NCI-H146 treated with DMSO at 0.1 percent for 48 hours (cell line): ENCODE results near the gene PIEZO2.
A peak's percentile ranks its signal among the peaks of the same experiment; 100 is the strongest.
"Not testable (repeated sequence)": the region's sequence is repeated elsewhere in the genome, so short reads cannot be mapped to it uniquely, and the experiment has no call there.

Experiments
- DNase-seq: peaks from one replicate; lab custom pipeline; 2025; ENCODE audit not compliant: unreplicated experiment; lab: John Stamatoyannopoulos, UW

The PIEZO2 gene

DNA sequence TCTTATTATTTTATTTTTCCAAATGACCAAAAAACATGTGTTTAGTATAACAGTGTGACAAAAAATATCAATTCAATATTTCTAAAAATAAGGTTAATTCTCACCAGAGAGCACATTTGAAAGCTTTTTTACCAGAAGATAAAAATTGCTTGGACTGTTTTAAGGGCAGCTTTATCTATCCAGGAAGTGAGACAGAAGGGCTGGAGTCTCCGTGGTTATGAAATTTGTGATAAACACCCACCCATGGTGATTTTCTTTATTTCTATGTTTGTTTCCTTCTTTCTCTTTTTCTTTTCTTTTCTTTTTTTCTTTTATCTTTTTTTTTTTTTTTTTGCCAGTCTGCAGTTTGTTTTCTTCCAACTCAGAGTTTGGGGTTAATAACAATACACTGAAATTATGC, 298.5 kb downstream of the PIEZO2 start:
- no peak for DNase-seq

DNA sequence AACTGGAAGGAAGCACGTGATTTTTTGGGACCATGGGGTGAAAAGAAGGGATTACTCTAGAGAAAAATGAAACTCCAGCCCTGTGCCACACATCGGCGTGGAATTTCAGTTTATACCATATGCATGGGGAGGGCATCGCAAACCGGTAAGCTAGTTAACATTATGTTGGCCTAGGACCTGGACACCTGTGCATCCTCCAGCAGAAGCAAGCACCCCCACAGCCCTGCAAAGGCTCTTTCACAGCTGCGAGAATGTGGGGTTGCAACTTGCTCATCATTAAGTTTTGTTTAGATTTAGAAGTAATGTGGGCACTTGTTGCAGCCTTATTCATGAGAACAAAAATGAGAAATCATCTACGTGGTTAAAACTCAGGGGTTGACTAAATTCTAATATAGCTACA, 299.2 kb downstream of the PIEZO2 start:
- no peak for DNase-seq

DNA sequence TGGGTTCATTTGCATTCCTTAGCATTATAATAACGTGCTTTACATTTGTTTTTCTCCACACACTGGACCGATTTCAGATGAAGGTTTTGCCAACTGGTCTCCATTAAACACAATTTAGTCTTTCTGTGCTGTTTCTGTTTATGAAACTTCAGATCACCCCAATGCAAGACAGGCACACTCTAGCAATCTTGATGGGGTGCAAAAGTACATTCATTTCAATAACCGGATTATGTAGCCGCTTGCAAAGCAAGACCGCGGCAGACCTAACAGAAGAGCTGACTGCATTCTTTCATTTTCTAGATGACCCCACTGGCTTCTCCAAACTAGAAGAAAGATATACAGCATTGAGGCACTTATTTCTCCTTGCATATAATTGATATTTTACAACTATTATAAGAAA, 301.5 kb downstream of the PIEZO2 start:
- no peak for DNase-seq

DNA sequence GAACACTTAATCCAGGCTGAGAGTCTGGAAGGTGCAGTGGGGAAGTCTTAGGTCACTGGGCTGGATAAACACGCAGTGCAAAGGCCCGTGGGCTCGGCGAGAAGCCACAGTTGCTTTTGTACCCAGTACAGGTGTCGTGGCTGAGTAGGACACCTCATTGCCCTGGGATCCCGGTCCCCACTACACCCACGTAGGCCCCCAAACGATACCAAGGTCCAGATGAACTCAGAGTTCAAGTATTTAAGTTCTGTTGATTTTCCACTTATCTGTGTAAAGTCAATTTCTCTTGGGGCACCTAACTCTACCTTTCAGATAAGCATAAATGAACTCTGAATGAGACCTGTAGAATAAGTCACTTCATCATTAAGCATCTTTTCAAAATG, 302.0 kb downstream of the PIEZO2 start:
- DNase-seq: no peak

DNA sequence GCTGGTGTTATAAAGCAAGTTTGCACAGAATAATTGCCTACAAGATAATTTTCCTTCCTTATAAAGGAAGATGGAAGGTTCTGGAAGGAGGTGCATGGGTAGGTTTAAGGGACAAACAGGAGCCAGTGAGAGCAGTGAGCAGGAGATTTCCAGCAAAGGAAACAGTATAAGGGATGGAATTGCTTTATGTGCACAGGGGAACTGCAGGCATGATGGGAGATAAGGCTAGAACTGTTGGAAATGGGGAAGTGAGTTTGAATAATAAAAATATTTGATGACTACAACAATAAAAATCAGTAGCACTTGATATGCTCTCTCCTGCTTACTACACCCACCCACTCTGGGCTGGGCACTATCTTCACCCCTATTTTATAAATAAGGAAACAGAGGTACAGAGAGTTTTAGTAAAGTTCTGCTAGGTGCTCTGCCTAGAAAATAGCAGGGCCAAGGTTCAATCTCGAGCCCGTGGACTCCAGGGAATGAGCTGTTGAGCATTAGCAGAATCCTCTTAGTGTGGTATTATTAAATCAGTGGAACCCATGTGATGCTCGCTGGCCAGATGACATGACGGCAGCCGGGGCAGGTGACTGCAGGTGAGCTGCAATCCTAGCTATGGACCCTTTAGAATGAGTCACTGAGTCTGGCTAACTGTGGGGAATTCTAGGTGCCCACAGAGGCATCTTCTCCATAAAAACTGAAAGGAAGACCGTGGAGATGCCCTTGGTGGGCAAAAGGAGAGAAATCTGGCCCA, 302.5 kb downstream of the PIEZO2 start:
- DNase-seq: no peak

DNA sequence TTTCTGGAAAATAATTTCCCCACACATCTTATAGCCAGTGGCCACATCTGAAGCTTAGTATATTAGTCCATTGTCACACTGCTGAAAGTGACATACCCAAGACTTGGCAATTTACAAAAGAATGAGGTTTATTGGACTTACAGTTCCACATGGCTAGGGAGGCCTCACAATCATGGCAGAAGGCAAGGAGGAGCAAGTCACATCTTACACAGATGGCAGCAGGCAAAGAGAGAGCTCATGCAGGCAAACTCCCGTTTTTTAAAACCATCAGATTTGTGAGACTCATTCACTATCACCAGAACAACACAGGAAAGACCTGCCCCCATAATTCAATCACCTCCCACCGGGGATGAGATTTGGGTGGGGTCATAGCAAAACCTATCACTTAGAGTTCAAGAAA, 303.3 kb downstream of the PIEZO2 start:
- not testable (repeated sequence) for DNase-seq

DNA sequence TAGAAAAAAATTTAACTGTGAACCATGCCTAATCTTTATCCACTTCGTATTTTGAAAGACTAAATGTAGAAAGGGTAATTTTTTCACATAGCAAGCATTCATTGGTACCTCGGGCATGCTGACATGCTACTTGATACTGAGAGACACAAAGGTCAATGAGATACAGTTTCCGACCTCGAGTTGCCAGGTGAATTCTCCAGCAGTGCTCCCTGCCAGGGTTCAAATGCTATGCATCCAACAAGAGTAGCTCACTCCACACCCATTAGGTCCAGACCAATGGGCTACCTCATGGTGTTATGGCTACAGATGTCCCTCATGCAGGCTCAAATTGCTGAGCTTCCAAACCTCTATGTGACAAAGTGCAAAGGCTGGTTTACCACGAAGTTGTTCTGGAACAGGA, 305.8 kb downstream of the PIEZO2 start:
- DNase-seq: no peak

DNA sequence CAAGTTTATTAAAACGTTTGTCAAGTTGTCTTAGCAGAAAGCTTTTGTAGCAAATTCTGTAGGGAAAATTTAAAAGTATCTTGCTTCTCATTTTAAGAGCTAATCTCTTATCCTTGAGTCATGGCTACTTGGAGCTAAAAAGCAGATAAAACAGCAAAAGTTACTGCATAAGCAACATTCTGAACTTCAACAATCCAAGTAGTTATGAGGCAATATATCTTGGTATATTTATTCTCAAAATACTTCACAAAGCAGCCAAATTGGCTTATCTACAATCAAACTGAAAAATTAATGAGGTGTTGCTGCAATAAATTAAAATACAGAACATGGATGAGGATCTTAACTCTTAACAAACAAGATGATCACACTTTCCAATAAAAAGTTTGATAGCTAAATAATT, 306.5 kb downstream of the PIEZO2 start:
- no peak for DNase-seq

DNA sequence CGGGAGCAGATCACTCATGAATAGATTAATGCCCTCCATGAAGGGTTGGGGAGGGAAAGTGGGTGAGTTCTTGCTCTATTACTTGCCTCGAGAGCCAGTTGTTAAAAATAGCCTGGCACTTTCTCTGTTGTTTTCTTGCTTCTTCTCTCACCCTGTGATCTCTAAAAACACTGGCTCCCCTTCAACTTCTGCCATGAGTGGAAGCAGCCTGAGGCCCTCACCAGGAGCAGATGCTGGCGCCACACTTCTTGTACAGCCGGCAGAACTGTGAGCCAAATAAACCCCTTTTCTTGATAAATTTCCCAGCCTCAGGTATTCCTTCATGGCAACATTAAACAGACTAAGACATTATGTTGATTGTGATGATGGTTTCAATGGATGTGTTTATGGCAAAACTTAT, 307.0 kb downstream of the PIEZO2 start:
- no peak for DNase-seq

DNA sequence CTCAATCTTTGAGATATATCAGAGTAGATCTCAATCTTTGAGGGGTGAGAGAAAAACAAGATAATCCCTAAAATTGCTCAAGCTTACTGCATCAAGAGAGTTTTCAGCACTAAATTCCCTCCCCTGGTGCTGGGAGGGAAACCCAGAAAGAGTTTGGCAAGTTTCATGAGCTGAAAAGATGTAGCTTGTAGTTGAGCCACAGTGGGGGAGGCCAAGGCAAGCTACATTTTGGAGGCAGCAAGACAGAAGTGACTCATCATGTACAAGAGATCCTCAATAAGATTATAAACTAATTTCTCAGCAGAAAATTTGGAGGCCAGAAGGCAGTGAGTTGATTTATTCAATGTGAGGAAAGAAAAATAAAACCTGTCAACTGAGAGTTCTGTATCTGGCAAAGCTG, 308.2 kb downstream of the PIEZO2 start:
- DNase-seq: no peak

DNA sequence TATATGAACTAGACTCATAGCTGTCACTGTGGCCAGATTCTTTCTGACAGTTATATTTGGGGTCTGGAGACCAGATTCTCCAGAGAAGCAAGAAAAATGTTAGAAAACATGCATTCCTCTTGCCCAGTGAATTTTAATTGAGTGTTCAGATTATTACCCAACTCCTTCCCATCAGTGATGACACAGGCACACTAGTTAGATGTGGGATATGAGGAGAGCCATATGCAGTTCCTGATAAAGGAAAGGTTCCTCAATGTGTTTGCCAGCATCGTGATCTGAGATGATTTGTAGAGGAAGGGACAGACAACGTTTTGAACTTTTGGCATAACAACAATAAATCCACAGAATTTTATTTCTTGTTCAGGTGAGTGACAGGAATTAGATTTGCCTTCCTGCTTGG, 308.6 kb downstream of the PIEZO2 start:
- no peak for DNase-seq

DNA sequence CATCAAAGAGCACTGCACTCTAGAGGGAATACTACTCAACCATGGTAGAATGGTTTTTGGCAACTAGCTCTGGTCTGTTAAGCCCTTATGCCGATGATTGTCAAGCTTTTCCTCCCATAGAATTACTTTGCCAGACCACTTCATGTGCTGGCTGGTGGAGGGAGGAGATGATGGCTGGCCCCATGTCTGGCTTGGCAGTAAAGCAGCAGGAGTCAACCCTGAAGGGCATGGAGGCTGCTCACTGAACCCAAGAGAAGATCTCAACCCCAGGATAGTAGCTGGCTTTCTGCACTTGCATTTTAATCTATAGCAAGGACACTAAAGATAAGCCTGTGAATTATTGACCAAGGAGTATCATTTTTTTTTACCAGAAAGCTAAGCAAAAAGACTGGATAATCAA, 309.9 kb downstream of the PIEZO2 start:
- no peak for DNase-seq

DNA sequence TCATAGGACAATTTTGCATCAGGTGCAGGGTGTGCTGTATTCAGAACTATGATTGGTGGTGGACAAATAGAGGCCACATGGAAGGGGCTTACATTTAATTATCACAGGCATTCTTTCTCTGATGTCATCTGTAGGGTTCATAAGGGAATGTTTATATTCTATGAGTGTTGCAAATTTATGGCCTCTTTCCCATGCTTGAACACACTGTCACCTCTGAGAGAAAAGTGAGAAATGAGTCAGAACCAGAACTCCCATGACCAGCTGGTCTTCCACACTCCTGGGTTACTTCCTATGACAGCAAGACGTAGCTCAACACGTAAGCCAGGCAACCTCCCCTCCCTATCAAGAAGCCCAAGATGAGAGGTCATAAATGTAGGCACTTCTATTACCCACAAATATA, 310.8 kb downstream of the PIEZO2 start:
- DNase-seq: no peak

DNA sequence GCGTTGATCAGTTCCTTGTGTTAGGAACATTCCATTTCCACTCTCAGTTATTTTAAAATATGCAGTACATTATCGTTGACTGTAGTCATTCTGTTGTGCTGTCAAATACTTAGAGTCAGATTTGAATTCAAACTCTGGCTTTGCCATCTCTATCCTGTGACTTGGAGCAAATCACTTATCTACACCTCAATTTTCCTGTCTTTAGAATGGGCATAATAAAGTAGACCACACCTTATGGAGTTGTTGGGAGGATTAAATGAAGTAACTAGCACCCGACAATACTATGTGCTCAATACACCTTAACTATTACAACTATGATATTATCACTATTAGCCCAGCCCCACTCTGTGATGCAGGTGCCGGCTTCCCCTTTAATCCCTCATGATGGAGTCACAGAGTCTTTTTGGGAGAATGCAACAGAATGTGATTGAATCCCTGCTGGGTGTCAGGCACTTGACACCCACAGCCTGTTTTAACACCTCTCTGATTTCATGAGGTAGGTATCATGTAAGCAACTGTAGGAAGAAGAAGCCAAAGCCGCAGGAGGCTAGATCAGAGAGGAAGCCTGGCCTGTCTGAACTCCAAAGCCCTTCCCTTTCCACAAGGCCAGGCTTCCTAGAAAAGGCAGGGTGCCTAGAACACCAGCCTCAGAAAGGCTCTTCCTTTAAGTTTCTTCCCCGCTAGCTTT, 315.1 kb downstream of the PIEZO2 start:
- no peak for DNase-seq

DNA sequence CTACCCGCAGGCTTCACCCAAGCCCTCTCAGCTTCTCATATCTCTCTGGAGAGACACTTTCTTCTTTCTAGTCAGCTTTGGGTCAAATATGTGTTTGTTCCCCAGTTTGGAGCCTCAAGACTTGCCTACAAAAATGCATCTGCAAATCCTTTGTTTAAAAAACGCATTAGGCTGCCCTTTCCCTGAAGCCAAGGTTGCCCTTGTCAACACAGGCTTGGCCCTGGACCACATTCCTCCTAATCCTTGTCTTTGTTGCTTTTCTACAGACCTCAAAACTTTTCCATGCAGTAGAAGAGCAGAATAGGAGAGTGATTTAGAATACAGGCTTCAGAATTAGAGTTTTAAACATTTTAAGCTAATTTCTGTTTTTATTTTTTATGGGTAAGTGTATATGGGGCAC, 315.7 kb downstream of the PIEZO2 start:
- no peak for DNase-seq

DNA sequence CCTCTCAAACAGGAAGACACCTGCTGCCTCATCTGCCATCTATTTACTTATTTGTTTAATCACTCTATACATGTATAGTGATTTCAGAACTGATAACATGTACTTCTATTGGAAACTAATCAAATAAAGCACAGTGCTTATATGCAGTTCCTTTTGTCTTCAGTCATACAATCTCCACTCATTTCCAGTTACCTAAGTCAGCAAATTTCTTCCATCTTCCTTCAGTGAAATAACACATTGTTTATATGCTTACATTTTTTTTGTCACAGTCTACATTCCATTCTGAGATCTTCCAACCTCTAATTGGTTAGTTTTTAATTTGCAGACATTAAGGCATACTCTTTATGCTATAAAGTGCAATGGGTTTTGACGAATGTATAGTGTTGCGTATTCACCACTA, 323.0 kb downstream of the PIEZO2 start:
- DNase-seq: peak; percentile 93

DNA sequence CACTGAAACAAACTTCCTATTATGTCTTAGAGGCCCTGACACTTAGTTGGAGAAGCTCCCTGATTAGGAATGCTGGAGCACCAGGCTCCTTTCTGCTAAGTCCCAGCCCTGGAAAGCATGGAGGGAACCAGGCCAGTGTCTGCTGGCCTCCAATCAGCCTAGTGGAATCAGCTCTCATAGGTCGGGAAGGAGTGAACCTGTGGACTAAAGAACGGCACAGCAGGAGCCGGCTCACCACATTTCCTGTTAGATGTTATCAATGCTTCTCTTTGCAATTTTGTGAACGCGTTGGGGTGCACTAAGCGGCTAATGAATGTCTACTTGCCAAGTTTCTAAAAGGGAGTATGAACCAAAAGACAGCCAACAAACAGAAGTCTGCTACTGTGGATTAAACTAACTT, 326.9 kb downstream of the PIEZO2 start:
- DNase-seq: peak; percentile 77

DNA sequence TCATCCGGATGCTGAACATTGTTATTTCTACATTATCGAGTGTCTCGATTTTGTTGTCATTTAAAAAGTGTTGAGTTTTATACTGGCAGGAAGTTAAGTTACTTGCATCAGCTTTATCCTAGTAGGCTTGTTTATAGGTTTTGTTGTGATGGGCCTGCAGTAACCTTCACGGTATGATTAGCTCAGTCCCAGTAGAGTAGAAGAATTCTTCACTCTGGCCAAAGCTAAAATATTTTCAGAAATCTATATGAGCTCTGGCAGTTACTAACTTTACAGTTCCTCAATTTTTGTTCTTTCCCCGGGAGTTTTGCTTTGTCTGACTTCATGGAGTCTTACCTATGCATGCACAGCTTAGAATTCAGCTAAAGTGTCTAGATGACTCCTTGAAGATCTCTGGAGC, 328.7 kb downstream of the PIEZO2 start:
- DNase-seq: no peak

DNA sequence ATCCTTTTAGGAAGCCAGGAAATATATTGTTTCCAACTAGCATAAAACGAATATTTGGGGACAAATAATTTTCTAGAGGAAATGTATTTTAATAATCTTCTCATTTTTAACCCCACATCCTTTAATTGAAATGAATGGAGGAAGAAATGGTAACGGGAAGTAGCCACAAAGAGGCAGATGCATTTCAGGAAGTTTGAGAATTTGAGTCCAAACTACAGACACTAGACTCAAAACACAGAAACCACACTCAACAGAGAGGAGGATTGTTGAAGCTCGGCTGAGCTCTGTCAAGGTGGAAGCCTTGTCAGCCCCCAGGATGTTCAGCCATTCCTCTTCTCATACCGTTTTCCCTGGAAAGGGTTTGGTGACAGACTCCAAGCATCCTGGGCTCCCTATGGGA, 335.0 kb downstream of the PIEZO2 start:
- DNase-seq: no peak

DNA sequence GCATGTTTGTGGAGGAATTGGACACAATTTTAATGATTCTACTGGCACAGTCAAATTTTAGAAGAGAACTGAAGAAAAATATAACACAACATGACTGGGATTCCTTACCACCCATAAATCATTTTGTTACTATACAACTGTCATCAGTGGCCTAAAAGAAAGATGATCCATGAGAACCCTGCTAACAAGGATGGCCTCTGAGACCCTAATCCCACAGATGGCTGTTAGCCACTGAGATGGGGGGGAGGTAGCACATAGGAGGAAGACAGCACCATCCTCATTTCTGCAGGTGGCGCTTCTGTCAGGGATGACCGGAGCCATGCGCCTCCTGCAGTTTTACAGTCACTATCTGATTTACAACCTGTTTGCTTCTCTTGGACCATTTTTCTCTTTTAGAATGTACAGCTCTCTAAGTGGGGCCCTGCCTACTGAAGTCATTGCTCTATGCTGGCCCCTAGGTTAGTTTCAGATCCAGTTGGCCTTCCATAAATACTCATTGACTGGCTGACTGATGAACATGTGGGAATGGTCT, 343.7 kb downstream of the PIEZO2 start:
- DNase-seq: peak; percentile 40

DNA sequence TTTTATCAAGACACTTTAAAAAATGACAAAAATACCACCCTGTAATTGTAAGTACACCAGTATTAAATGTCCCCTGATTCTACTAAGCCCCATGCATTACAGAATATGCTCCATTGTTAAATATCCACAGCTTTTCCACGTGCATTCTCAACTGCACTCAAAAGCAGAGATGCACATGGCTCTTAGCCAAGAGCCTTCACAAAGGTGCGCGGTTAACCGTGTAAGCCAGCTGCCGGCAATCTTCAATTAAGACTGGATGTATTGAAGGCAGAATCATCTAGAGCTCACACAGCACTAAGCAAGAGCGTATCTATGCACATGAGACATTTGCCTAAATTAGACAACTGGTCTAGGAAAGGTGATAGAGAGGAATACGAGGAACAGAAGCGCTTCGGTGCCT, 345.2 kb downstream of the PIEZO2 start:
- peak; percentile 60 for DNase-seq

DNA sequence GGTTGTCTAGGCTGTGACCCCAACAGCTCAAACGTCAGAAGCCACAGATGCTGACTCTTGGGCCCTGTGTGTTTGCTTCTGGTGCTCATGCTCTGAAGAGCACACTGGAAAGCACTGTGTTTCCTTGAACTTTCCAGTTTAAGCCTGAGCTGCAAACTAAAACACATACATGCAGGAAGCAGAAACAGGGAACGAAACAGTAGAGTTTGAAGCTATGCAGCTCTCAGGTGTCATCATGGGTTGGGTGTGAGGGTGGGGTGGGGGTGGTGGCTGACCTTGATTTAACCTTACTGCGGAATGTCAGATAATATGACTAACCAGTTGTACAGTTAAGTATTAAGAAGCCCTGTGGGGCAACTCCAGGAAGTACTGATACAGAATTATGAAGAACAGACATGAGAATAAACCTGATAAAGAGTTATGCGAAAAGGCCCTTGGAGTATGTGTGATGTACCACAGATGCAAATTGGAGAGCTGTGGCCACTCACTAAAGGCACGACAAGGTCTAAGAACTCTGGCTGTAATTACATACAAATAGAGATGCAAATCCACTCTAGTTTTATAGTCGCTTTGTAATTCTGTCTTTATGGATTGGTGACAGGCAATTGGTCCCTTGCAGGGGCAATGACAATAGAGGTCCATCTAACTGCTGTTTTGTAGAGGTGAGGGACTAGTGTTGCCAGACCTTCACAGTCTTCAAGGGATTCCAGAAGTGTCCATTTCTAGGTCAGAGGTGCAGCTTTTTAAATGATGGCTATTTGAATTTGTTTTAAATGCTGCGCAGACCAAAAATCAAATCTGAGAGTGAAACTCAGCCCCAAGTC, 350.4 kb downstream of the PIEZO2 start:
- no peak for DNase-seq
